Cerebellar cortex (tissue), 1 donor: ENCODE measurements around the gene SHMT1.
"Not testable (repeated sequence)": the region's sequence is repeated elsewhere in the genome, so short reads cannot be mapped to it uniquely, and the experiment has no call there.

Source experiments
- DNase-seq: peaks from one replicate; pipeline ENCODE4 v3.0.0-alpha.2; 2015; ENCODE audit warnings: low spot score

The SHMT1 gene

DNA sequence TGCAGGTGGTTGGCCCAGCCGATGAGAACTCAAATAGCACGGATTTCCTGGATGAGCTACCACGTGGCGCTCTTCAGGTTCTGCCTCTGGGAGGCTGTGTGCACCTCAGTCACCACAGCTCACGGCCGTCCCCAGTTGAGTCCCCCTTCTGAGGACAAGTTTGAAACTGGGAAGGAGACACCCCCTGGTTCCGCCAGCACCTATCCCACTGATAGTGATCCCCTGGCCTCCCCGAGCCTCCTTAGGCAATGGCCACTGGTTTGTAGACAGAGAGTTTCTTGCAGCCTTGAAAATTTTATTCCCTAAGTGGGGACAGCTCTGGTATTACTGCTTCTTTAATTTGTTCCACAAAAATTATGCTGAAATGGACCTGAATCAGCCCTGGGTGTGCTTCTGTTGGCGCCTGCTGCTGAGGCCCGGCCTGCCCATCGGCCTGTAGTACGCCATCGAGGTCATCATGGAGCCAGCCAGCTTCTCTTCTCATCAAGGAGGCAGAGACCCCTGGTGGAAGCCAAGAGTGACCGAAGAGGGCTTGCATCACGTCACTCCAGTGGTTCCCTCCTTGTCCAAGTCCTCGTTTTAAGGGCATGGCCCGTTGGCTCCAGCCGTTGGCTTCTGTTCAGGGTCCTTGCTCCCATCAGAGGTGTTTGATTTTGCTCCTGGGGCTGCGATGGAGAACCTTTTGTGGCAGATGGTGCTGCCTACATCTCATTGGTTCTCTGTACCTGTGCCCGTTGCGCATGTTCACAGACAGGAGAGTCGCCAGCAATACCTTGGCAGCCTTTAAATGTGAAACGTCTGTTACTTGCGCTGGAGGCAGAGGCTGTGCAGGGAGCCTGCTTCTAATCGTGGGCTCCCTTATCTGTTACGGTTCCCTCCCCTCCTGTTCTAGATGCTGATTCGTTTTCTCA lies 39.0 kb downstream of the SHMT1 start:
- peak; percentile 88 for DNase-seq

DNA sequence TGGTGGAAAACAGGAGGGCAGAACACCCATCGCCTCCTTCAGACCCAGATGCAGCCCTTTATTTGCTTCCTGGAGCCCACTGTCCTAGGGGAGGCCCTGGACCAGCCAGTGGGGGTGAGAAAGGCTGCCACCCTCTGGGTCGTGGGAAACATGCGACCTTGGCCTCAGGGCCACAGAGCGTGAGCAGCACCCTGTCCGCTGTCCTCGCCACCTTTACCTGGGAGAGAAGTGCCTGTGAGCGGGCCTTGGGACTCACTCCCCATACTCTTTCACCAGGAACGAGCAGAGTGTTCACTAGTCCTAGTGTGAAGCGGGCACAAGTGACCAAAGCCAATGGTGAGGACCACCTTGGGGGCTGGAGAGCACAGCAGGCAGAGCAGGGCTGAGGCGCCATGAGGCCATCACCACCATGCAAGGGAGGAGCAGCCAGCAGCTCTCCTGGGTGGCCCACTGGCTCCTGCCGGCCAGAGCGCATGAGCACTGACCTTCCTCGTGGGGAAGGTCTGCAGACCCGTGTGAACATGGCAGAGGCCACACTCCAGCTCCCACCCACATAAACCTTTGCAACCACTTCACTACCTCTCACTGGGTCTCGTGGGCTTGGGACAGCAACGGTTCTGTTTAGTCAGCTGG lies 39.7 kb downstream of the SHMT1 start:
- no peak for DNase-seq

DNA sequence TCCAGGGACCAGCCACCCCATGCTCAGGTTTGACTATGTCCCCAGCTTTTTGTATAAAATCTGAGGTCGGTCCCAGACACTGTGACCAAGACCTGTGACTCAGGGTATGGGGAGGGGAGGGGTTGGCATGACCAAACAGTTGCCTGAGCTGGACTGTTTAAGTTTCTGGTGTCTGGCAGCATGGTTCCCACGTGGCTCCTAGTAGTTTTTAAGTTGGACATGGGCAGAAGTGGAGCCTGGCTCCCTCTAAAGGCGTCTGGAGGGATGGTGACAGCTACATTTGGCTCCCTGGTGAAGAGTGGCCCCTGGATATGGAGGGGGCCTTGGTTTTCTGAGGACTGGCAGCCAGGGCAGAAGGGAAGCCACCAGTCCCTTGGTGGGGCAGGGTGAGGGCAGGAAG lies 40.3 kb downstream of the SHMT1 start:
- peak; percentile 20 for DNase-seq

DNA sequence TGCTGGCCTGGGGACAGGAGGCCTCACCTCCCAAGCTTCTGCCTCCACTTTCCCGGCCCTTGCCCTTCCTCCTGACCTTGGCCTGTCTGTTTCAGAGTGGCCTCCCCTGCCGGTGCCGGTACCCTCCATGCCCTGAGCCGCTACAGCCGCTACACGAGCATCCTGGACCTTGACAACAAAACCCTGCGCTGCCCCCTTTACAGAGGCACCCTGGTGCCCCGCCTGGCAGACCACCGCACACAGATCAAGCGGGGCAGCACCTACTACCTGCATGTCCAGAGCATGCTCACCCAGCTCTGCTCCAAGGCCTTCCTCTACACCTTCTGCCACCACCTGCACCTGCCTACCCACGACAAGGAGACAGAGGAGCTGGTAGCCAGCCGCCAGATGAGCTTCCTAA lies 40.8 kb downstream of the SHMT1 start:
- DNase-seq: no peak

DNA sequence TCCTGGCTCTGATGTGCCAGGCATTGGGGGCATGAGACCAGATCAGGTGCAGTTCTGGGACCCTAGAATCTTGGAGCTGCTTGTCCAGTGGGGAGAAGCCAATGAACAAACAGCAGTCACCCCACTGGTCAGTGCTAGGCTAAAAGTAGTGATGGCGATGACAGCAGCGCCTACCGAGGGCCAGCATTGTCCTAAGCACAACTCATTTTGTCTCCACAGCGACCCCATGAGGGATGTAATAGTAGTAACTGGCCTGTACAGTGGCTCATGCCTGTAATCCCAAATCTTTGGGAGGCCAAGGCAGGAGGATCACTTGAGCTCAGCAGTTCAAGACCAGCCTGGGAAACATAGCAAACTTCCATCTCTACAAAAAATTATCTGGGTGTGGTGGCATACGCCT lies 42.0 kb downstream of the SHMT1 start:
- no peak for DNase-seq

DNA sequence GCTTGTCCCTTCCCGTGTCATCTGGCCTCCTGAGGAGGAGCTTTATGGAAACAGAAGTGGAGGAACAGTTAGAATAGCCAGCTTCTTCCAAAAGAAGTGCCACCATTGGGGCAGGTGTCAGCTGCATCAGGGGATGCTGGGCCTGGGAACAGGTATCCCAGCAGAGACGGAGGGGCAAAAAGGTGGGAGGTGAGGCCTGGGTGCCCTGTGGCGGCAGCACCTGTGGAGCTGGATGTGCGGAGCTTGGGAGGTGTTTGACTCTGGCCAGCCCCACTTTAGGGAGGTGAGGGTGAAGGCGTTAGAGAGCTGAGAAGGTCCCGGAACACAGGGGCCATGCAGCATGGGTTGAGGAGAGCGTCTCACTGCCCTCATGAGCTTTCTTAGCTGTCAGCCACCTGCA lies 43.0 kb downstream of the SHMT1 start:
- no peak for DNase-seq

DNA sequence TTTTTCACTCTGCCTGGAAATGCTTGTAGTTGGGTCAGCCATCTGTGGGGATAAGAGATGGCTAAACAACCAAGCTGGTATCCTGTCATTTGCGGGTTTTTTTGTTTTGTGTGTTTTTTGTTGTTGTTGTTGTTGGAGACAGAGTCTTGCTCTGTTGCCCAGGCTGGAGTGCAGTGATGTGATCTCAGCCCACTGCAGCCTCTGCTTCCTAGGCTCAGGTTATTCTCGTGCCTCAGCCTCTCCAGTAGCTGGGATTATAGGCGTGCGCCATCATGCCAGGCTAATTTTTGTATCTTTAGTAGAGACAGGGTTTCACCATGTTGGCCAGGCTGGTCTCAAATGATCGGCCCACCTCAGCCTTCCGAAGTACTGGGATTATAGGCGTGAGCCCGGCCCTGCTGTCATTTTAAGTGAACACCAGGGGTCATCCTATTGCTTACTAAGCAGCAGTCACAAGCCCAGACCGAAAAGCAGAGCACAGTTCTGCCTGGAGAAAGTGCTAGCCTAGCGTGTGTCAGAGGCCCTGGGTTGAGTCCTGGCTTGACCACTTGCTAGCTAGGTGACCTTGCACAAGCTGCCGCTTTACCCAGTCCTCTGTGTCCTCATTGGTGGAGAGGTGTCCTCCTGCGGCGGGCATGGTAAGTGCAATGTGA lies 43.6 kb downstream of the SHMT1 start:
- peak; percentile 73 for DNase-seq

DNA sequence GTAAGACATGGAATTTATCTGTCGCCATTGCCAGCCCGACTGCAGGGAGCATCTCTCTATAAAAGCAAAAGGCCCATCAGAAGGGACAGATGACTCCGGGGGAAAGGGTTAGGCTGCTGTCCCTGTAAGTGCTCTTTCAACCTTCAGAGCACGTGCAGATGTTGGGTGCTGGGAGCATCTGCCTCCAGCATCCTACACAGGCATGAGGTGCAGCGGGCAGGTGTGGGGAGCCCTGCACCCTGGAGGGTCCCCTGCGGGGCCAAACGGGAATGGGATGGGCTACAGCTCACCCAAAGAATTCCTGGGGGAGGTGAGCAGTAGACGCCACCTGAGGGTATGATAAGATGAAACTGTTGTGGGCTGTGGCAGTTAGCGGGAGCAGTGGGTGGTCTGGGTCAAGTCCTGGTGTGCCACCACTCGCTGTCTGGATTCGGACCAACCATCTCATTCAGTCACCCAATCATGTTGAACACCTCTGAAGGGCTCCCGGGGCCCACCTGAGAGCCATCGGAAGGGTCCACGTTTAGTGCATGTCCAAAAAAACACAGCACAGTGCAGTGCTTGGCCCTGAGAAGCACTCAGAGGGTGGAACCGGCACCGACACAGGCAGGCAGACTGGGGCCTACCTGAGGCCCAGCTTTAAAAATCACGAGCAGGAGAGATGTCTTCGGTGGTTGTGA lies 44.4 kb downstream of the SHMT1 start:
- no peak for DNase-seq

DNA sequence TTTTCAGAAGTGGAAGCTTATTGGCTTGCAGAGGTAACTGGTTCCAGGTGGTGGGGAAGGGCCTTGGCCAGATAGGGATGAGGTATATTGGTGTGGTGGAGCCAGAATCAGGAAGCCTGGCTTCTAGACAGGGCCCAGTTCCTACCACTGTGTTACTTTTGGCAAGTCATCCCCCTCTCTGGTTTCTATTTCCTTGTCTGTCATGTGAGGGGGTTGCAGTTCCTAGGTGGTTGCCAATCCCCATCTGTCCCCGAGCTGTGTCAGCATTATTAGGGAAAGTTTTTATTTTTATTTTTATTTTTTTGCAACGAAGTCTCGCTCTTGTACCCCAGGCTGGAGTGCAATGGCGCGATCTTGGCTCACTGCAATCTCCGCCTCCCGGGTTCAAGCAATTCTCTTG lies 45.2 kb downstream of the SHMT1 start:
- DNase-seq: no peak

DNA sequence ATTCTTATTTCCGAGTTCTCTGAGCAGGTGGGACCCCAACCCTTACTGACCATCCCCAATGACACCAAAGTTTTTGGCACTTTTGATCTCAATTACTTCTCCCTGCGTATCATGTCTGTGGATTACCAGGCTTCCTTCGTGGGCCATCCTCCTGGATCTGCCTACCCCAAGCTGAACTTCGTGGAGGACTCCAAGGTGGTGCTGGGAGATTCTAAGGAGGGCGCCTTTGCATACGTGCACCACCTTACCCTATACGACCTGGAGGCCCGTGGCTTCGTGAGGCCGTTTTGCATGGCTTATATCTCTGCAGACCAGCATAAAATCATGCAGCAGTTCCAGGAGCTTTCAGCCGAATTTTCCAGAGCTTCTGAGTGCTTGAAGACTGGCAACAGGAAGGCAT lies 47.4 kb downstream of the SHMT1 start:
- DNase-seq: no peak

DNA sequence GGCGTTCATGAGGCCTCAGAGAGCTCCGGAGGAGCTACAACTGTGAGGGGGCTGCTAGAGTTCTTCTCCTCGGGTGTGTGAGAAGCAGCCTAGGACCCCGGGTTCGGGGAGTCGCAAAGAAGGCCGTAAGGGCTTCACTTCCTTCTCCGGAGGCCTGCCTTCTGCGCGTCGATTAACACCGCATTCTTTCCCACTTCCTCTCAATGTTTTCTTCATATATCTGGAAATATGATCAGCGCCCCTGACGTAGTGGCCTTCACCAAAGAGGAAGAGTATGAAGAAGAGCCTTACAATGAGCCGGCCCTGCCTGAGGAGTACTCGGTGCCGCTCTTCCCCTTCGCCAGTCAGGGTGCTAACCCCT lies 47.8 kb downstream of the SHMT1 start:
- DNase-seq: no peak

DNA sequence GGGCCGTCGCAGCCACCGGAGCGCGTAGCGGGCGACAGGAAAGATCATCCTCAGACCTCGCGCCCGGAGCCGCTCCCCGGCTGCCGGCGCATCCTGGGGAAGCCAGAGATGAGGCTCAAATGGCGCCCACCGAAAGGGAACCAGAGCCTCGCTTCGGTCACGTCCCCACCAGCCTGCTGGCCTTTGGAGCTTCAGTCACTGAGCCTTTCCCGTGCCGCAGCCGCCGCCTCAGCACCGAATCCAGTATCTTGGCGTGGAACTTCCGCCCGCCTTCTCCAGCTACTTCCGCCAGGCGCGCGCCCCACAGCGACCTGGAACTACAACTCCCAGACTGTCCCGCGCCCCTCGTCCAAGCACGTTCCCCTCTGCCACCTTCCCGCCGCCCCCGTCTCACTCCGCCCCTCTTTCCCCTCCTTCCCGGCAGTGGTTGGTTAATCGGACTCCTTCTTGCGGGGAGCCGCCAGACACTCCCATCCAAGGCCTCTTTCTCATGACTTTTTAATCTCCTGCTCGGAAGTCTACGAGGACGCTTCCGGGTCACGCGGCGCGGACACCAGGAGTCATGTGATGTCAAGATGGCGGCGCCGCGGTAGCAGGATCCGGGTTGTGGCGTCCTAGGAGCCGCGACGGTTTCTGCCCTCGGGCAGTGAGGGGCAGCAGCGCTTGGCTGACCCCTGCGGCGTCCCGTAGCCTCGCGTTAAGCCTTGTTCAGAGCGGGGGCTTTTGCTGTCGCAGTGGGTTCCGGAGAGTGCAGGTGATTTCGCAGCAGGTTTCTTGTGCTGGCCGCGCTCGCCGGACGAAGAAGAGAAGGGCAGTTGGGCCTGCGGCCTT lies 48.4 kb downstream of the SHMT1 start, which contains the start of the genes SMCR8 and TOP3A:
TSS of gene SMCR8 (plus strand) at position 563 of the 831 bp plus-strand sequence. CDS start 497 bp downstream, outside the sequence.
TSS of gene TOP3A (minus strand) at position 264 of the 831 bp plus-strand sequence. CDS start at position 48, 216 bp downstream.
- DNase-seq: peak; percentile 99

DNA sequence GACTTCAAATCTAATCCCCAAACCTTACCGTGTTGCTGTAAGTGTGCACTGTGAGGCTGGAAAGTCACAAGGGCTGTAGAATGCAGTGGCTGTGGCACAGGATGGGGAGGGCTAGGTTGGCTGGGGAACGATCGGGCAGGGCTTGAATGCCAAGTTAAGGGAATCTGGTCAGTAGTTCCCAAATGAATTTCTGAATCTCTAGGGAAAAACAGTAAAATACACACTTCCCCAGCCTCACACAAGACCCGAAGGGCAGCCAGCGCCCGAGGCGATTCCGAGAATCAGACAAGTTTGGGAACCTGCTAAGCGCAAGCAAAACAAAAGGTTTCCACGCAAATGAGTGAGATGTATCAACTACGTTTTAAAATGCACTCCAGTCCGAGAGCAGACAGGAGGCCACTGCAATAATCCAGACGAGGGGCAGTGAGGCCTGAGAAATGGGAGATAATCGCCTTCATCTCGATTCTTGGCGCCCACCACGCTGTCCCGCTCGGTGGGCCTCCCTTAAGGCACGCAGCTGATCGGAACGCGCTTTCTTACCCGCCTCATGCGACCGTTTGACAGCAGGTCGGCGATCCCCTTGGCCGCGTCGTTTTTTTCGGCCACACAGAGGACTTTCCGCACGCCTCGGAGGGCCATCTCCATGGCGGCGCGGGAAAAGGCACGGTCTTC lies 49.2 kb downstream of the SHMT1 start:
- DNase-seq: no peak

DNA sequence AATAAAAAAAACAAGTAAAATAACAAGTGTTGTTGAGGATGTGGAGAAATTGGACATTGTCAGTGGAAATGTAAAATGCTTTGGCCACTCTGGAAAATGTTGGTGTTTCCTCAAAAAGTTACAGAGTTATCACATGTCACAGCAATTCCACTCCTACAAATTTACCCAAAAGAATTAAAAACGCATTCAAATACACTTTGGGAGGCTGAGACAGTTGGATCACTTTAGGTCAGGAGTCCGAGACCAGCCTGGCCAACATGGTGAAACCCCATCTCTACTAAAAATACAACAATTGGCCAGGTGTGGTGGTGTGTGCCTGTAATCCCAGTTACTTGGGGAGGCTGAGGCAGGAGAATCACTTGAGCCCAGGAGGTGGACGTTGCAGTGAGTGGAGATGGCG lies 54.1 kb downstream of the SHMT1 start:
- no peak for DNase-seq

DNA sequence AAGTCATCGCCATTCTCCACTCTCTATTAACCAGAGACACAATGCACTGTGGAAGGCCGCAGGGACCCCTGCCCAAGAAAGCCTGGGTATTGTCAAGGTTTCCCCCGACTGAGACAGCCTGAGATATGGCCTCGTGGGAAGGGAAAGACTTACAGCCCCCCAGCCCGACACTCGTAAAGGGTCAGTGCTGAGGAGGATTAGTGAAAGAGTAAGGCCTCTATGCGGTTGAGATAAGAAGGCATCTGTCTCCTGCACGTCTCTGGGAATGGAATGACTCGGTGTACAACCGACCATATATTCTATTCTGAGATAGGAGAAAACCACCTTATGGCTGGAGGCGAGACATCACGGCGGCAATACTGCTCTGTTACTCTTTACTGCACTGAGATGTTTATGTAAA lies 60.1 kb downstream of the SHMT1 start:
- DNase-seq: not testable (repeated sequence)

DNA sequence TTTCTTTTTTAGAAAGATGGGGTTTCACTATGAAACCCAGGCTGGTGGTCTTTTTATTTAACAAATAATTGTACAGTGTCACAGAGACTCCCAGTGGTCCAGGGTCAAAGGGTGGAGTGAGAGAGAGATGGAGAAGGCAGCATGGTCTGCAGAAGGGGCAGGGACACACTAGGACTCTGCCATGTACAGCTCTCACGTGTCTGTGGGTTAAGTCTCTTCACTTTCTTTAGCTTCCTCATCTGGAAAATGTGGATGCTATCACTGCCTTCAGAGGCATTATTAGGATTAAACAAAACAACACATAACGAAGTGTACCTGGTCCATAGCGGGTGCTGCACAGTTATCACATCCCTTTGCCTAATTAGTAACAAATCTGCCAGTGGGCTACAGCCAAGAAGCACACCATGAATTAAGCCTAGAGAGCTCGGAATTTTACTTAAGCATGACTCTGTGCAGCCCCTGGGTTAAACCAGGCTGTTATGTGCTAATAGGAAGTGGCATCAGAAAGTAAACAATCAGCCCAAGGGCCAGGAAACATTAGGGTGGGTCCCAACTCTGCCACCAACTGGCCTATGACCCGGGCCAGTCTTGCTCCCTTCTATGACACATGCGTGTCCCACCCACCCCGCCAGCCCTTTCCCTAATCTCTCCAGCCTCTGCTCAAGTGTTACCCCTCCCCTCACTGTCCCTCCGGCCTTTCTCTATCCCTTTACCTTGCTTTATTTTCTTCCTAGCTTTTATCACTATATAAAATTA lies 62.4 kb downstream of the SHMT1 start:
- DNase-seq: no peak

DNA sequence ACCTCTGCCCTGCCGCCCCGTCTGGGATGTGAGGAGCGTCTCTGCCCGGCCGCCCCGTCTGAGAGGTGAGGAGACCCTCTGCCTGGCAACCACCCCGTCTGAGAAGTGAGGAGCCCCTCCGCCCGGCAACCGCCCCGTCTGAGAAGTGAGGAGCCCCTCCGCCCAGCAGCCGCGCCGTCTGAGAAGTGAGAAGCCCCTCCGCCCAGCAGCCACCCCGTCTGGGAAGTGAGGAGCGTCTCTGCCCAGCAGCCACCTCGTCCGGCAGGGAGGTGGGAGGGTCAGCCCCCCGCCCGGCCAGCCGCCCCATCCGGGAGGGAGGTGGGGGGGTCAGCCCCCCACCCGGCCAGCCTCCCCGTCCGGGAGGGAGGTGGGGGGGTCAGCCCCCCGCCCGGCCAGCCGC lies 65.3 kb downstream of the SHMT1 start:
- DNase-seq: not testable (repeated sequence)

DNA sequence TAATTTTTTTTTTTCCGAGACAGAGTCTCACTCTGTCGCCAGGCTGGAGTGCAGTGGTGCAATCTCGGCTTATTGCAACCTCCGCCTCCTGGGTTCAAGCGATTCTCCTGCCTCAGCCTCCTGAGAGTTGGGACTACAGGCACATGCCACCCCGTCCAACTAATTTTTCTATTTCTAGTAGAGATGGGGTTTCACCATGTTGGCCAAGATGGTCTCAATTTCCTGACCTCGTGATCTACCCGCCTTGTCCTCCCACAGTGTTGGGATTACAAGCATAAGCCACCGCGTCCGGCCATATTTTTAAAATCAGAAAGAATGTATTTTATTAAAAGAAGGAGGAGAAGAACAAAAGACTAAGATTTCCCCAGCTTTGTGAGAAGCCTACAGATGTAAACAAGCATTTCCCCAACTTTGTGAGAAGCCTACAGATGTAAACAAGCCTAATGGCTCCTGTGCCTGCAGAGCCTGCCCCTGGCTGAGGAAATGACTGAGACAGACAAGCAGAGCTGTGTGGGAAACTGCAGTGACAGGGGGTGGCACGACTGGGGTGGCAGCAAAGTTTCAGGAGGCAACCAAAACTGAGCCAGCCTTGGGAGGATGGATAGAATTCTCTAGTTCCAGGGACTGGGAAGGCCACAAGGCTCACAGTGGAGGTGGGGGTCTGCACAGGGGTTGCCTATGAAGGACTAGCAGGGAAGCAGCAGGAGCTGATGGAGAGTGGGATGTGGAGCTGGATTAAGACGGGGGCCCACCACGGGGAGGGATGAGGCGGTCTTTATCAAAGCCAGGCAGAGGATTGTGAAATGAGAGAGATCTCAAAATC lies 71.4 kb downstream of the SHMT1 start:
- DNase-seq: no peak

DNA sequence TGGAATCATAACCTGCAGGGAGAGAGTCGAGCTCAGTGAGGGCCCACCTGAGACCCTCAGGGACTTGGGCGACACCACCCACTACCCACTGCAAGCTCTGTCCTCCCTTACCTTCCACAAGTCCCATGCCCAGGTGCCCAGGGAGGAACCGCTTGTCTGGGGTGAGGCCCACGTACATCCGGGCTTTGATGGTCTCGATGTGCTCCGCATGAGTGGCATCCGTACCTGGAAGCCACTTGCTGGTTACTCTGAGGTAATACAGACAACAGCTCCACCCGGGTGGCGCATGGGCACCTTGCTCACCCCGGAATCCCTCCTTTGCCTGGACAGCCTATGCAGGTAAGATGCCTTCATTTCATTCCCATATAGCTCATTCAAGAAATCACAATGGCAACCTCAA lies 78.1 kb downstream of the SHMT1 start:
- no peak for DNase-seq
